Natural killer cell (primary cell): ENCODE measurements around the gene DLEC1. TPM values are rescaled to one million over a fixed set of nuclear protein-coding genes. Genes with fewer than 3 reads are reported as not detected.

Experiments used
- ATAC-seq, 3 donors: fragments of 150-1000 bp in 2 of 3; fragments of 200-7000 bp in 1 of 3; cut with Tn5 transposase; 1 replicate in 1 of 3; 2 replicates in 2 of 3; pipeline ENCODE4 v1.10.0; 2021; ENCODE audit warnings: mild to moderate bottlenecking in 2 of 3, moderate library complexity in 2 of 3
- DNase-seq, 2 donors: peaks; one replicate each; pipeline versions ENCODE4 v3.0.0 to v3.0.0-alpha.2; 2013 to 2021; ENCODE audit warnings: mixed read lengths in 1 of 2
- H3K27ac ChIP-seq: one replicate; pipeline ENCODE4 v1.5.1; 2013; ENCODE audit warnings: mild to moderate bottlenecking, low read length
- H3K27me3 ChIP-seq: one replicate; pipeline ENCODE4 v1.6.1; 2013; ENCODE audit warnings: low read length; ENCODE audit not compliant: control insufficient read depth, insufficient read depth
- H3K36me3 ChIP-seq: one replicate; pipeline ENCODE4 v1.6.1; 2013; ENCODE audit warnings: low read length; ENCODE audit not compliant: control insufficient read depth, insufficient read depth
- H3K4me1 ChIP-seq: one replicate; pipeline ENCODE4 v1.6.1; 2013; ENCODE audit warnings: low read length; ENCODE audit not compliant: control insufficient read depth, insufficient read depth
- H3K4me3 ChIP-seq: one replicate; pipeline ENCODE4 v1.5.1; 2013; ENCODE audit warnings: low read length
- H3K9me3 ChIP-seq: one replicate; pipeline ENCODE4 v1.6.1; 2013; ENCODE audit warnings: low read length; ENCODE audit not compliant: control insufficient read depth, insufficient read depth
- H3K27ac Mint-ChIP-seq, 2 donors: one replicate each; pipeline ENCODE4 v1.8.0; 2022; ENCODE audit warnings: mild to moderate bottlenecking in 2 of 2, mixed read lengths in 2 of 2, moderate library complexity in 1 of 2
- H3K27me3 Mint-ChIP-seq, 2 donors: one replicate each; pipeline ENCODE4 v1.8.0; 2022; ENCODE audit warnings: low read depth in 2 of 2, mixed read lengths in 2 of 2
- H3K36me3 Mint-ChIP-seq: one replicate; pipeline ENCODE4 v1.8.0; 2022; ENCODE audit warnings: mixed read lengths
- H3K4me1 Mint-ChIP-seq, 2 donors: one replicate each; pipeline ENCODE4 v1.8.0; 2022; ENCODE audit warnings: mixed read lengths in 2 of 2
- H3K4me3 Mint-ChIP-seq: one replicate; pipeline ENCODE4 v1.8.0; 2022; ENCODE audit warnings: mild to moderate bottlenecking, moderate library complexity, mixed read lengths
- H3K9me3 Mint-ChIP-seq, 2 donors: one replicate each; pipeline ENCODE4 v1.8.0; 2022; ENCODE audit warnings: mixed read lengths in 2 of 2
- WGBS: methylation state at CpG from one replicate; pipeline ENCODE4 v1.1.7; 2013; ENCODE audit warnings: missing lambda C conversion rate; ENCODE audit not compliant: insufficient coverage; 5-methylcytosine and 5-hydroxymethylcytosine counted together
- intact Hi-C: fragments of 100-400 bp; cut with micrococcal nuclease; formaldehyde crosslinking; loops from one replicate; pipeline ENCODE4 v1.14.2; 2022
- total RNA-seq, 4 donors: library from RNA; stranded (reverse); fragments of 120-200 nt in 1 of 4; gene quantifications; one replicate each; pipeline versions ENCODE4 v1.2.3 to v1.2.4, GENCODE V29; 2013 to 2022
- TF ChIP-seq, protein P1 (sequence below): fragments of 200-600 bp; IDR thresholded peaks from one replicate; pipeline ENCODE4 v1.8.0; 2022; ENCODE audit warnings: antibody characterized with exemption

Gene DLEC1
- total RNA-seq, 3 donors from 2014 or later (not counting 1 experiment from before 2014, with no cell fraction given), result 6.1 to 7.5 (median 7.0) TPM

DNA sequence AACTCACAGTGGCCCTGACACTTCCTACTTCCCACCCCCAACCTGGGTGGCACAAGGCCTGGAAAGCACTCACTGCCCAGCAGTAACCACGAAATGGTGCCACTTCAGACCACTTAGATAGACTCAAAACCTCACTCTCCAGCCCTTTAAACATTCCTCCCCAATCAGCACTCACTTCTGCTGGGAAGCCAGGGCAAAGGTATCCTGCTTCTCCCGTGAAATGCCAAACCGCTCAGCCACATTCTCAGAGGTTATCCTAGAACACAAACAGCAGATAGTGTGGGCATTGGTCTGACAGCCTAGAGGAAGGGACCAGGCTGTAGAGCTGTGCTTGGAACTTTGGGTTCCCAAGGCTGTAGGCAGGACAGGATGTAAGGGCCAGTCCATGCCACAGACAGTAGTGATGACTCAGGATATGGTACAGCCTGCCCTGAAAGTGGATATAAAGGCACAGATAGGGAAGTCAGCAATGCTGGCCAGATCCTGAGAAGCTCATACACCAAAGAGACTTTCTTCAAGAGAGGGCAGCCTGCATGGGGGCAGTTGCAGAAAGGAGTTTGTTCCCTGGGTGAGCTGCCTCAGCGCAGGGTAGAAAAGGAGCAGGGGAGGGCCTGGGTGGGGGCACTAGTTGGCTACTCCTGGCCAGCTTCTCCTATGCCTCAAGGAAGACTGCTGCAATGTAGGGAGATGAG is 88.7 kb downstream of the DLEC1 start:
- Histone ChIP-seq H3K9me3 (no peaks in the 10 kb centered on the region), H3K4me1 (no peaks in the 10 kb centered on the region), H3K4me3 (no peak overlapping the region), H3K36me3 (peaks cover 82% of the 10 kb centered on the region), H3K27ac (no peak overlapping the region), H3K27me3 (no peaks in the 10 kb centered on the region)
- peak overlapping the region in 1 of 2 donors; percentile 20 for H3K27ac Mint-ChIP-seq
- intact Hi-C loops, result no loop called here
- no peak overlapping the region for H3K4me3 Mint-ChIP-seq
- peaks cover 14 to 27% of the 10 kb centered on the region in 2 donors for H3K4me1 Mint-ChIP-seq
- H3K27me3 Mint-ChIP-seq, result no peaks in the 10 kb centered on the region
- no peak for ATAC-seq
- 97% methylated on average over 4 of the region's 4 CpGs for WGBS
- TF ChIP-seq, protein P1, sequence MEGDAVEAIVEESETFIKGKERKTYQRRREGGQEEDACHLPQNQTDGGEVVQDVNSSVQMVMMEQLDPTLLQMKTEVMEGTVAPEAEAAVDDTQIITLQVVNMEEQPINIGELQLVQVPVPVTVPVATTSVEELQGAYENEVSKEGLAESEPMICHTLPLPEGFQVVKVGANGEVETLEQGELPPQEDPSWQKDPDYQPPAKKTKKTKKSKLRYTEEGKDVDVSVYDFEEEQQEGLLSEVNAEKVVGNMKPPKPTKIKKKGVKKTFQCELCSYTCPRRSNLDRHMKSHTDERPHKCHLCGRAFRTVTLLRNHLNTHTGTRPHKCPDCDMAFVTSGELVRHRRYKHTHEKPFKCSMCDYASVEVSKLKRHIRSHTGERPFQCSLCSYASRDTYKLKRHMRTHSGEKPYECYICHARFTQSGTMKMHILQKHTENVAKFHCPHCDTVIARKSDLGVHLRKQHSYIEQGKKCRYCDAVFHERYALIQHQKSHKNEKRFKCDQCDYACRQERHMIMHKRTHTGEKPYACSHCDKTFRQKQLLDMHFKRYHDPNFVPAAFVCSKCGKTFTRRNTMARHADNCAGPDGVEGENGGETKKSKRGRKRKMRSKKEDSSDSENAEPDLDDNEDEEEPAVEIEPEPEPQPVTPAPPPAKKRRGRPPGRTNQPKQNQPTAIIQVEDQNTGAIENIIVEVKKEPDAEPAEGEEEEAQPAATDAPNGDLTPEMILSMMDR, result no peak
- DNase-seq, result no peak
- peaks cover 6% of the 10 kb centered on the region for H3K36me3 Mint-ChIP-seq
- no peaks in the 10 kb centered on the region for H3K9me3 Mint-ChIP-seq

DNA sequence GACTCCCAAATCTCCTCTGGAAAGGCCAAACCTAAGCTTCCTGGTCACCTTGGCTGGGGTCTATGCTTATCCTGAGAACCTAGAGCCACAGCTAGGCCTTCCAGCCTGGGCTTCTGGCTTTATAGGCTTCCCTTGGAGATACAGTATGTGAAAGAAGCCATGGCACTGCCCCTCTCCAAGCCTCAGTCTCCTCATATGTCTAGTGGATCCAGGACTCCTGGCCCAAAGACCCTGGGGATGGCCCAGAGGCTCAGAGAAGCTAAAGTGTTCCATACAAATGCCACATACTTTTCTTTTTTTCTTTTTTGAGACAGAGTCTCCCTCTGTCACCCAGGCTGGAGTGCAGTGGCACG is 89.3 kb downstream of the DLEC1 start:
- WGBS, result 100% methylated on average over 1 of the region's 1 CpG
- no peaks in the 10 kb centered on the region for H3K4me1 ChIP-seq
- TF ChIP-seq, protein P1, result no peak
- intact Hi-C loops, result no loop called here
- H3K27me3 Mint-ChIP-seq, result no peaks in the 10 kb centered on the region
- peaks cover 81% of the 10 kb centered on the region for H3K36me3 ChIP-seq
- H3K4me3 ChIP-seq, result no peak overlapping the region
- no peak overlapping the region for H3K27ac ChIP-seq
- ATAC-seq (no peak), DNase-seq (no peak)
- no peak overlapping the region for H3K4me3 Mint-ChIP-seq
- H3K27me3 ChIP-seq, result no peaks in the 10 kb centered on the region
- H3K4me1 Mint-ChIP-seq, result peaks cover 14 to 27% of the 10 kb centered on the region in 2 donors
- H3K9me3 Mint-ChIP-seq, result no peaks in the 10 kb centered on the region
- H3K27ac Mint-ChIP-seq, result no peak overlapping the region
- peaks cover 6% of the 10 kb centered on the region for H3K36me3 Mint-ChIP-seq
- H3K9me3 ChIP-seq, result no peaks in the 10 kb centered on the region

DNA sequence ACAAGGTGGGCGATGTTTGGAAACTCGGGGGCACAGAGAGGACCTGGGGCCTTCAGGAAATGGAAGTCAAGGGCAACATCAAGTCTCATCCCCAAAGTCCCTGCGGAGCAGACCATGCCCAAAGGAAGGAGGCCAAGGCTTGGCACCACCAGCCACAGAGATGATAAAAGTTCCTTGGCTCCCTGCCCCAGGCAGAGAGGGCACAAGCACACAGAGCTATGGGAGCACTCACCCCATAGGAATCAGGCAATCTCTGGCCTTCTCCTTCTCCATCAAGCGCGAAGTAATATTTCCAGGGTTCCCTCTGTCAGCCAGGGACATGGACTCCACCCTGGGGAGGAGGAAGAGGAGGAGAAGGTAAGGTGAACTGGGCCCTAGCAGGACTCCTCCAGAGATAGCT is 90.0 kb downstream of the DLEC1 start:
- Histone ChIP-seq H3K9me3 (no peaks in the 10 kb centered on the region), H3K4me1 (no peaks in the 10 kb centered on the region), H3K27me3 (no peaks in the 10 kb centered on the region), H3K4me3 (no peak overlapping the region), H3K36me3 (peaks cover 84% of the 10 kb centered on the region), H3K27ac (no peak overlapping the region)
- intact Hi-C loops, result no loop called here
- Mint-ChIP-seq H3K4me1 (peaks cover 15 to 29% of the 10 kb centered on the region in 2 donors), H3K27ac (peak overlapping the region in 1 of 2 donors; percentile 80), H3K36me3 (peaks cover 6% of the 10 kb centered on the region), H3K4me3 (no peak overlapping the region), H3K27me3 (no peaks in the 10 kb centered on the region), H3K9me3 (no peaks in the 10 kb centered on the region)
- ATAC-seq, result no peak
- TF ChIP-seq, protein P1, result no peak
- over 99% methylated on average over 5 of the region's 5 CpGs for WGBS
- DNase-seq, result no peak

DNA sequence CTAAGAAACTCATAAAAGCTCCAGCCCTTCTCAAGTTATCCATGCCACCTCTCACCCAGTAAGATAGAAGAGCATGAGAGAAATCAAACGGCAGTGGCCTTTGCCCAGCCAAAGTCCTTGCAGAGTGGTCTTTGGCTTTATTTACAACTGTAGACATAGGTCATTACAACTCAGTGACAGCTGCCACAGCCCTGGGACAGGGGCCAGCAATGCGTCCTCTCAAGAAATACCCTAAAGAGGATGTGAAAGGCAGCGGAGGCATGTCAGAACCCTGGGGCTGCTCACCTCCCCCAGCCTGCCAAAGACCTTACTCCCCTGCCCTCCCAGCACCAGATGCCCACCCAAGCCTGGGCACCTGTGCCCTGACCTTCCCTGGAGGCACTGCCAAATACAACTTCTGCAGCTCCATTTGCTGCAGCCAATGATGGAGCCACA is 91.6 kb downstream of the DLEC1 start:
- H3K36me3 Mint-ChIP-seq, result no peaks in the 10 kb centered on the region
- H3K36me3 ChIP-seq, result peaks cover 74% of the 10 kb centered on the region
- no peak overlapping the region for H3K4me3 Mint-ChIP-seq
- H3K27ac Mint-ChIP-seq, result peak overlapping the region in 1 of 2 donors; percentile 80
- TF ChIP-seq, protein P1, result no peak
- ATAC-seq (no peak), DNase-seq (no peak)
- no peaks in the 10 kb centered on the region for H3K27me3 Mint-ChIP-seq
- no peak overlapping the region for H3K4me3 ChIP-seq
- no peaks in the 10 kb centered on the region for H3K27me3 ChIP-seq
- WGBS, result 93% methylated on average over 3 of the region's 3 CpGs
- H3K4me1 Mint-ChIP-seq, result peaks cover 24 to 33% of the 10 kb centered on the region in 2 donors
- no peak overlapping the region for H3K27ac ChIP-seq
- intact Hi-C loops, result no loop called here
- no peaks in the 10 kb centered on the region for H3K9me3 Mint-ChIP-seq
- H3K9me3 ChIP-seq, result no peaks in the 10 kb centered on the region
- peaks cover 7% of the 10 kb centered on the region for H3K4me1 ChIP-seq
